HCT116 (cell line): Measurements from ENCODE around the gene ATP13A5. TPM values are rescaled to one million over a fixed set of nuclear protein-coding genes. Genes with fewer than 3 reads are reported as not detected.

Experiments
- ATAC-seq: fragments of 200-7000 bp; cut with Tn5 transposase; 2 replicates; pipeline ENCODE4 v1.9.1; 2020; ENCODE audit warnings: mild to moderate bottlenecking, moderate library complexity
- BruUV-seq: library from RNA; stranded (reverse); fragments of 400-500 nt; replicated peaks from 2 replicates; lab custom pipeline; 2021; lab: Mats Ljungman, UMichigan
- CTCF ChIA-PET: fragments of 300-600 bp; sonication (Branson Sonifier 250); formaldehyde crosslinking; loops from one replicate; lab custom pipeline; 2021; ENCODE audit warnings: antibody characterized with exemption; lab: Charles Lee
- POLR2A ChIA-PET: fragments of 300-600, 350-600 bp; sonication (Branson Sonifier 250); formaldehyde crosslinking; loops from one replicate; lab custom pipeline; 2021; ENCODE audit warnings: antibody characterized with exemption; lab: Charles Lee
- RAD21 ChIA-PET, 2 experiments: fragments of 300-600 bp; sonication (Branson Sonifier 250); formaldehyde crosslinking; loops; one replicate each; lab custom pipeline; 2023; ENCODE audit warnings: low total read pairs in 2 of 2; ENCODE audit not compliant: uncharacterized antibody in 2 of 2, unreplicated experiment in 2 of 2, low non-redundant PET in 1 of 2; lab: Charles Lee
- DNase-seq: peaks from one replicate; pipeline ENCODE4 v3.0.0-alpha.2; 2010; ENCODE audit warnings: low read depth, low spot score
- H2AFZ ChIP-seq: fragments of 200-600 bp; shearing (Covaris generic), sonication (generic); 2 replicates; pipeline ENCODE4 v1.6.1; 2017; ENCODE audit warnings: low read depth, mixed run types, mixed read lengths, antibody characterized with exemption, low read length; ENCODE audit not compliant: poor library complexity, severe bottlenecking
- H3K27ac ChIP-seq: 2 replicates; pipeline ENCODE4 v1.5.1; 2012; ENCODE audit warnings: low read depth, low read length
- H3K27me3 ChIP-seq: fragments of 200-600 bp; sonication (generic); 2 replicates; pipeline ENCODE4 v1.6.1; 2016; ENCODE audit warnings: mixed run types, low read length, mixed read lengths; ENCODE audit not compliant: insufficient read depth
- H3K36me3 ChIP-seq, 2 experiments: fragments of 200-500 bp in 1 of 2; fragments of 200-600 bp in 1 of 2; sonication (Bioruptor generic) in 1 of 2; sonication (generic) in 1 of 2; 2 replicates each; pipeline versions ENCODE4 v1.5.1 to v1.6.1; 2014 to 2016; ENCODE audit warnings: low read length in 2 of 2, inconsistent platforms in 1 of 2, mixed read lengths in 1 of 2, mixed run types in 1 of 2; ENCODE audit not compliant: insufficient read depth in 2 of 2, control insufficient read depth in 1 of 2
- H3K4me1 ChIP-seq, 2 experiments: fragments of 200-600 bp in 1 of 2; sonication (generic) in 1 of 2; 2 replicates each; pipeline versions ENCODE4 v1.5.1 to v1.6.1; 2012 to 2017; ENCODE audit warnings: low read length in 2 of 2, inconsistent platforms in 1 of 2, mild to moderate bottlenecking in 1 of 2, mixed read lengths in 1 of 2, mixed run types in 1 of 2, moderate library complexity in 1 of 2; ENCODE audit not compliant: insufficient read depth in 2 of 2, control insufficient read depth in 1 of 2
- H3K4me2 ChIP-seq: fragments of 200-600 bp; sonication (generic); 2 replicates; pipeline ENCODE4 v1.6.1; 2017; ENCODE audit warnings: mixed run types, low read length, mixed read lengths
- H3K4me3 ChIP-seq, 2 experiments: fragments of 200-600 bp in 1 of 2; sonication (generic) in 1 of 2; replicated peaks in 1 of 2; 2 replicates each; pipeline ENCODE4 v1.5.1; 2011 to 2016; ENCODE audit warnings: low read length in 2 of 2, control low read depth in 1 of 2, low read depth in 1 of 2, mild to moderate bottlenecking in 1 of 2, mixed read lengths in 1 of 2, mixed run types in 1 of 2
- H3K79me2 ChIP-seq: fragments of 200-600 bp; sonication (generic); 2 replicates; pipeline ENCODE4 v1.6.1; 2017; ENCODE audit warnings: mild to moderate bottlenecking, mixed run types, low read length, moderate library complexity, mixed read lengths; ENCODE audit not compliant: insufficient read depth
- H3K9ac ChIP-seq: fragments of 200-600 bp; sonication (generic); 2 replicates; pipeline ENCODE4 v1.6.1; 2016; ENCODE audit warnings: low read length, mixed read lengths
- H3K9me2 ChIP-seq: fragments of 200-600 bp; sonication (generic), shearing (Covaris generic); 2 replicates; pipeline ENCODE4 v1.6.1; 2017; ENCODE audit warnings: mixed run types, mild to moderate bottlenecking, moderate library complexity; ENCODE audit not compliant: insufficient read depth
- H3K9me3 ChIP-seq, 2 experiments: fragments of 200-500 bp in 1 of 2; fragments of 200-600 bp in 1 of 2; sonication (Bioruptor generic) in 1 of 2; sonication (generic) in 1 of 2; 2 replicates each; pipeline ENCODE4 v1.6.1; 2014 to 2017; ENCODE audit warnings: low read length in 2 of 2, mixed read lengths in 2 of 2, inconsistent platforms in 1 of 2, low read depth in 1 of 2, mild to moderate bottlenecking in 1 of 2, mixed run types in 1 of 2, moderate library complexity in 1 of 2; ENCODE audit not compliant: control insufficient read depth in 1 of 2, insufficient read depth in 1 of 2
- H4K20me1 ChIP-seq: fragments of 200-600 bp; sonication (generic), shearing (Covaris generic); 2 replicates; pipeline ENCODE4 v1.6.1; 2017; ENCODE audit warnings: mixed run types, mild to moderate bottlenecking, moderate library complexity; ENCODE audit not compliant: insufficient read depth
- EGR1 ChIP-seq: IDR thresholded peaks from 2 replicates; pipeline ENCODE4 v1.6.1; 2012; ENCODE audit warnings: low read depth
- EZH2phosphoT487 ChIP-seq: fragments of 200-600 bp; IDR thresholded peaks from 2 replicates; pipeline ENCODE4 v1.6.1; 2018; ENCODE audit warnings: antibody characterized with exemption, borderline replicate concordance
- FOSL1 ChIP-seq: IDR thresholded peaks from 2 replicates; pipeline ENCODE4 v1.6.1; 2012; ENCODE audit warnings: low read depth
- POLR2A ChIP-seq: IDR thresholded peaks from 2 replicates; pipeline ENCODE4 v1.7.0; 2011; ENCODE audit warnings: borderline replicate concordance; ENCODE audit not compliant: insufficient read depth, insufficient read length; ENCODE audit errors: extremely low read depth
- POLR2AphosphoS5 ChIP-seq: IDR thresholded peaks from 2 replicates; pipeline ENCODE4 v1.6.1; 2011; ENCODE audit warnings: mild to moderate bottlenecking, low read depth, low read length, moderate library complexity
- TCF7L2 ChIP-seq: IDR thresholded peaks from 2 replicates; pipeline ENCODE4 v1.7.0; 2011; ENCODE audit warnings: borderline replicate concordance, inconsistent platforms; ENCODE audit not compliant: insufficient read depth, insufficient read length; ENCODE audit errors: extremely low read depth
- ZNF274 ChIP-seq: fragments of 200-500 bp; sonication (Bioruptor generic); IDR thresholded peaks from 2 replicates; pipeline ENCODE4 v1.6.1; 2014; ENCODE audit warnings: mild to moderate bottlenecking, low read depth, low read length, inconsistent platforms
- intact Hi-C: fragments of 100-400 bp; cut with micrococcal nuclease; formaldehyde crosslinking; loops from 2 replicates; pipeline ENCODE4 v1.10.0; 2022
- total RNA-seq: library from RNA; stranded (reverse); gene quantifications from one replicate; pipeline ENCODE4 v1.2.1, GENCODE V29; 2021; ENCODE audit not compliant: unreplicated experiment
- TF ChIP-seq, protein P1 (sequence below): IDR thresholded peaks from 2 replicates; pipeline ENCODE4 v1.6.1; 2011; ENCODE audit warnings: mild to moderate bottlenecking, low read length, moderate library complexity; ENCODE audit not compliant: insufficient replicate concordance; ENCODE audit errors: extremely low read depth

ATP13A5 gene
- total RNA-seq, 1 experiment from 2014 or later: not detected

DNA sequence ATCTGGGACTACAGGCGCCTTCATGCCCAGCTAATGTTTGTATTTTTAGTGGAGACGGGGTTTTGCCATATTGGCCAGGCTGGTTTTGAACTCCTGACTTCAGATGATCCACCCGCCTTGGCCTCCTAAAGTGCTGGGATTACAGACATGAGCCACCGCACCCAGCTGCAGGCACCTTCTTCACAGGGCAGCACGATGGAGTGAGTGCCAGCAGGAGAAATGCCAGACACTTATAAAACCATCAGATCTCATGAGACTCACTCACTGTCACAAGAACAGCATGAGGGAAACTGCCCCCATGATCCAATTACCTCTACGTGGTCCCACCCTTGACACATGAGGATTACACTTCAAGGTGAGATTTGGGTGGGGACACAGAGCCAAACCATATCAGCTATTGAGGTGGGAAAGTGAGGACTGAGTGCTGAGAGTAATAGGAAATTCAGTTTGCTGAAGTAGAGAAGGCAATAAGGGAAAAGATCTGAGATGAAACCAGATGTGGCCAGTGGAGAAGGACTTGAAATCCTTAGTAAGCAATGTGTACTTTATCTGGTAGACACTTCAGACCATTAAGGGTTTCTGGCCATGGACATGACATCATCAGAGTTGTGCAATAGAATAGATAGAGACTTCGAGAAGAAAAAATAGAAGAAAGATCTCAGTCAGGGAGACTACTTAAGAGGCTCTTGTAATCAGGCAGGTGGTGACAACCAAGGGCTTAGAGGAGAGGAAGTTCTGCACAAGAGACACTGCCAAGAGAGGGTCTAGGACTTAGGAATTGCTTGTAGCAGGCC lies 18.1 kb upstream of the ATP13A5 start:
- TF ChIP-seq, protein P1, sequence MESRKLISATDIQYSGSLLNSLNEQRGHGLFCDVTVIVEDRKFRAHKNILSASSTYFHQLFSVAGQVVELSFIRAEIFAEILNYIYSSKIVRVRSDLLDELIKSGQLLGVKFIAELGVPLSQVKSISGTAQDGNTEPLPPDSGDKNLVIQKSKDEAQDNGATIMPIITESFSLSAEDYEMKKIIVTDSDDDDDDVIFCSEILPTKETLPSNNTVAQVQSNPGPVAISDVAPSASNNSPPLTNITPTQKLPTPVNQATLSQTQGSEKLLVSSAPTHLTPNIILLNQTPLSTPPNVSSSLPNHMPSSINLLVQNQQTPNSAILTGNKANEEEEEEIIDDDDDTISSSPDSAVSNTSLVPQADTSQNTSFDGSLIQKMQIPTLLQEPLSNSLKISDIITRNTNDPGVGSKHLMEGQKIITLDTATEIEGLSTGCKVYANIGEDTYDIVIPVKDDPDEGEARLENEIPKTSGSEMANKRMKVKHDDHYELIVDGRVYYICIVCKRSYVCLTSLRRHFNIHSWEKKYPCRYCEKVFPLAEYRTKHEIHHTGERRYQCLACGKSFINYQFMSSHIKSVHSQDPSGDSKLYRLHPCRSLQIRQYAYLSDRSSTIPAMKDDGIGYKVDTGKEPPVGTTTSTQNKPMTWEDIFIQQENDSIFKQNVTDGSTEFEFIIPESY: no peak
- TF ChIP-seq FOSL1: no peak
- no peak for TF ChIP-seq EZH2phosphoT487
- TF ChIP-seq POLR2AphosphoS5: no peak
- TF ChIP-seq ZNF274: no peak
- no peak for TF ChIP-seq POLR2A
- Histone ChIP-seq H3K79me2 (no peaks in the 10 kb centered on the region), H2AFZ (no peak overlapping the region), H3K27ac (no peak overlapping the region), H3K4me2 (no peak overlapping the region), H3K9me3 (no peaks in the 10 kb centered on the region), H3K9ac (no peak overlapping the region), H4K20me1 (no peaks in the 10 kb centered on the region), H3K4me1 (peaks cover 0 to 4% of the 10 kb centered on the region in 2 experiments; a peak in 1 of 4 replicates), H3K36me3 (no peaks in the 10 kb centered on the region), H3K4me3 (no peak overlapping the region), H3K9me2 (no peaks in the 10 kb centered on the region), H3K27me3 (peaks cover 43% of the 10 kb centered on the region)
- no TSS peak for BruUV-seq
- ChIA-PET POLR2A (no interaction called here), RAD21 (no interaction called here), CTCF (no interaction called here)
- intact Hi-C loops: no loop called here
- ATAC-seq (no peak), DNase-seq (no peak)

DNA sequence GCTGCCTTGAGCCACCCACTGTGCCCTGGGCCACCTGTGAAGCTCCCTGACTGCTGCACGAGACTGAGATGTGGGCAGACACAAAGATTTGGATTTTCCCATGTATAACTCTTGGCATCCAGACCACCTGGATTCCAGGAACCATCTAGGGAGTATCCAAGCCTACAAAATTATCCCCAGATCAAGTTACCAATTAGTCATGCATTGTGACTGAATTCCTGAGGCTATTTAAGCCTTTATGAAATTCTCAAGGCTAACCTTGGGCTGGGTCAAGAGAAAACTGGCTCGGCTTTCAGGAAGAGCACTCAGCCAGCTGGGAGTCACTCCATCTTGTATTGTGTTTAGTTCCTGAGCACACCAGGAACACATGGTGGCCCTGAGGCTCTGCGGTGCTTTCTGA lies 13.3 kb upstream of the ATP13A5 start:
- RAD21 ChIA-PET: no interaction called here
- H3K27ac ChIP-seq: no peak overlapping the region
- DNase-seq: no peak

More for the DNA sequence above, 13.3 kb upstream of the ATP13A5 start:
- TF ChIP-seq EGR1 (no peak), TCF7L2 (no peak)
- TF ChIP-seq, all 23 proteins: peak for 0
- Histone ChIP-seq H3K9me2 (no peaks in the 10 kb centered on the region), H3K27me3 (peaks cover 35% of the 10 kb centered on the region), H4K20me1 (no peaks in the 10 kb centered on the region), H2AFZ (no peak overlapping the region), H3K9ac (no peak overlapping the region), H3K36me3 (no peaks in the 10 kb centered on the region), H3K4me2 (no peak overlapping the region), H3K4me1 (peaks cover 0 to 4% of the 10 kb centered on the region in 2 experiments; a peak in 1 of 4 replicates), H3K4me3 (no peak overlapping the region), H3K9me3 (no peaks in the 10 kb centered on the region), H3K79me2 (no peaks in the 10 kb centered on the region)
- ChIA-PET CTCF (no interaction called here), POLR2A (no interaction called here)
- intact Hi-C loops: no loop called here
- no peak for ATAC-seq
- no TSS peak for BruUV-seq
